HEK293 (cell line): ENCODE results near the gene RIMS3.

Source experiments
- CTCF ChIP-seq: fragments of 450-650 bp; formaldehyde crosslinking; IDR thresholded peaks from 2 replicates; pipeline ENCODE4 v1.5.1; 2016; ENCODE audit warnings: missing biosample characterization, missing genetic modification characterization
- PRDM4 ChIP-seq: fragments of 450-650 bp; formaldehyde crosslinking; IDR thresholded peaks from 2 replicates; pipeline ENCODE4 v1.5.1; 2017; ENCODE audit warnings: missing biosample characterization, missing genetic modification characterization
- RBAK ChIP-seq: fragments of 450-650 bp; formaldehyde crosslinking; IDR thresholded peaks from 2 replicates; pipeline ENCODE4 v1.5.1; 2016; ENCODE audit warnings: missing biosample characterization, missing genetic modification characterization
- TCF7L2 ChIP-seq: IDR thresholded peaks from 2 replicates; pipeline ENCODE4 v1.6.1; 2011; ENCODE audit warnings: low read depth, mild to moderate bottlenecking, inconsistent platforms, low read length, moderate library complexity, borderline replicate concordance
- YY1 ChIP-seq: fragments of 450-650 bp; formaldehyde crosslinking; IDR thresholded peaks from 2 replicates; pipeline ENCODE4 v1.5.1; 2018; ENCODE audit warnings: missing biosample characterization, missing genetic modification characterization
- ZBTB11 ChIP-seq: fragments of 450-650 bp; formaldehyde crosslinking; conservative IDR thresholded peaks from 2 replicates; pipeline ENCODE4 v1.5.1; 2016; ENCODE audit warnings: low read depth, missing biosample characterization, missing genetic modification characterization
- ZBTB8A ChIP-seq: fragments of 450-650 bp; formaldehyde crosslinking; IDR thresholded peaks from 2 replicates; pipeline ENCODE4 v1.5.1; 2016; ENCODE audit warnings: missing biosample characterization, missing genetic modification characterization
- ZFP41 ChIP-seq: fragments of 450-650 bp; formaldehyde crosslinking; IDR thresholded peaks from 2 replicates; pipeline ENCODE4 v1.5.1; 2016; ENCODE audit warnings: missing biosample characterization, missing genetic modification characterization, borderline replicate concordance
- ZNF174 ChIP-seq: fragments of 450-650 bp; formaldehyde crosslinking; IDR thresholded peaks from 2 replicates; pipeline ENCODE4 v1.5.0; 2017; ENCODE audit warnings: missing biosample characterization, mild to moderate bottlenecking, missing genetic modification characterization
- ZNF350 ChIP-seq: fragments of 450-650 bp; formaldehyde crosslinking; IDR thresholded peaks from 2 replicates; pipeline ENCODE4 v1.5.0; 2017; ENCODE audit warnings: missing biosample characterization, mild to moderate bottlenecking, missing genetic modification characterization
- ZNF623 ChIP-seq: fragments of 450-650 bp; formaldehyde crosslinking; IDR thresholded peaks from 2 replicates; pipeline ENCODE4 v1.5.1; 2016; ENCODE audit warnings: missing biosample characterization, missing genetic modification characterization
- TF ChIP-seq, protein P1 (sequence below): fragments of 450-650 bp; formaldehyde crosslinking; IDR thresholded peaks from 2 replicates; pipeline ENCODE4 v1.5.1; 2016; ENCODE audit warnings: missing biosample characterization, missing genetic modification characterization, borderline replicate concordance
- TF ChIP-seq, protein P2 (sequence below): sonication (generic); formaldehyde crosslinking; IDR thresholded peaks from 2 replicates; pipeline ENCODE4 v1.8.1; 2022; ENCODE audit warnings: mild to moderate bottlenecking, moderate library complexity, missing genetic modification reagents

DNA sequence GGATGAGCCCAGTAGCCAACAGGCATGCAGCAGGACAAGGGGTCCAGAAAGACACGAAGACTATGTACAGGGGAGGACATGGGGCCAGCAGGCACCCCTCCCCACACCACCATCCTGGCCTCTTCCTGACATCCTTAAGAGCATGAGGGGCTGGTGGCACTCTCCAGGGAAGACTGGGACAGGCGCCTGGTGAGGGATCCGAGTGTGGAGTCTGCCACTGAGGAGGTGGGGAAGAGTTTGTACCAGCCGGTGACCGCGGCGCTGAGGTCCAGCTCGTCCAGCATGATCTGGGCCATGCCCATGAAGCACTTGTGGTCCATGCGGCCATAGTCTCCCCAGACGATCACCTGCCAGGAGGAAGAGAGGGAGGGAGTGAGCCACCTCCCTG is 39.1 kb downstream of the RIMS3 start:
- TF ChIP-seq ZNF174 (tag by site-specific recombination) (no peak), CTCF (tag by site-specific recombination) (no peak), ZNF623 (tag by site-specific recombination) (no peak), YY1 (no peak), ZFP41 (tag by site-specific recombination) (no peak), ZNF350 (tag by site-specific recombination) (no peak), RBAK (tag by site-specific recombination) (no peak), TCF7L2 (no peak), PRDM4 (tag by site-specific recombination) (no peak), ZBTB11 (no peak), ZBTB8A (tag by site-specific recombination) (no peak)
- TF ChIP-seq, protein P1, sequence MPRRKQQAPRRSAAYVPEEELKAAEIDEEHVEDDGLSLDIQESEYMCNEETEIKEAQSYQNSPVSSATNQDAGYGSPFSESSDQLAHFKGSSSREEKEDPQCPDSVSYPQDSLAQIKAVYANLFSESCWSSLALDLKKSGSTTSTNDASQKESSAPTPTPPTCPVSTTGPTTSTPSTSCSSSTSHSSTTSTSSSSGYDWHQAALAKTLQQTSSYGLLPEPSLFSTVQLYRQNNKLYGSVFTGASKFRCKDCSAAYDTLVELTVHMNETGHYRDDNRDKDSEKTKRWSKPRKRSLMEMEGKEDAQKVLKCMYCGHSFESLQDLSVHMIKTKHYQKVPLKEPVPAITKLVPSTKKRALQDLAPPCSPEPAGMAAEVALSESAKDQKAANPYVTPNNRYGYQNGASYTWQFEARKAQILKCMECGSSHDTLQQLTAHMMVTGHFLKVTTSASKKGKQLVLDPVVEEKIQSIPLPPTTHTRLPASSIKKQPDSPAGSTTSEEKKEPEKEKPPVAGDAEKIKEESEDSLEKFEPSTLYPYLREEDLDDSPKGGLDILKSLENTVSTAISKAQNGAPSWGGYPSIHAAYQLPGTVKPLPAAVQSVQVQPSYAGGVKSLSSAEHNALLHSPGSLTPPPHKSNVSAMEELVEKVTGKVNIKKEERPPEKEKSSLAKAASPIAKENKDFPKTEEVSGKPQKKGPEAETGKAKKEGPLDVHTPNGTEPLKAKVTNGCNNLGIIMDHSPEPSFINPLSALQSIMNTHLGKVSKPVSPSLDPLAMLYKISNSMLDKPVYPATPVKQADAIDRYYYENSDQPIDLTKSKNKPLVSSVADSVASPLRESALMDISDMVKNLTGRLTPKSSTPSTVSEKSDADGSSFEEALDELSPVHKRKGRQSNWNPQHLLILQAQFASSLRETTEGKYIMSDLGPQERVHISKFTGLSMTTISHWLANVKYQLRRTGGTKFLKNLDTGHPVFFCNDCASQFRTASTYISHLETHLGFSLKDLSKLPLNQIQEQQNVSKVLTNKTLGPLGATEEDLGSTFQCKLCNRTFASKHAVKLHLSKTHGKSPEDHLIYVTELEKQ (tag by site-specific recombination): no peak
- TF ChIP-seq, protein P2, sequence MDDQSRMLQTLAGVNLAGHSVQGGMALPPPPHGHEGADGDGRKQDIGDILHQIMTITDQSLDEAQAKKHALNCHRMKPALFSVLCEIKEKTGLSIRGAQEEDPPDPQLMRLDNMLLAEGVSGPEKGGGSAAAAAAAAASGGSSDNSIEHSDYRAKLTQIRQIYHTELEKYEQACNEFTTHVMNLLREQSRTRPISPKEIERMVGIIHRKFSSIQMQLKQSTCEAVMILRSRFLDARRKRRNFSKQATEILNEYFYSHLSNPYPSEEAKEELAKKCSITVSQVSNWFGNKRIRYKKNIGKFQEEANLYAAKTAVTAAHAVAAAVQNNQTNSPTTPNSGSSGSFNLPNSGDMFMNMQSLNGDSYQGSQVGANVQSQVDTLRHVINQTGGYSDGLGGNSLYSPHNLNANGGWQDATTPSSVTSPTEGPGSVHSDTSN: no peak
